GM18870 (cell line): ENCODE data around the gene TMEM30A.

Experiments used
- ATAC-seq: cut with Tn5 transposase; IDR thresholded peaks from one replicate; pipeline ENCODE4 v1.9.1; 2021; ENCODE audit warnings: moderate library complexity; ENCODE audit not compliant: unreplicated experiment

Gene TMEM30A

DNA sequence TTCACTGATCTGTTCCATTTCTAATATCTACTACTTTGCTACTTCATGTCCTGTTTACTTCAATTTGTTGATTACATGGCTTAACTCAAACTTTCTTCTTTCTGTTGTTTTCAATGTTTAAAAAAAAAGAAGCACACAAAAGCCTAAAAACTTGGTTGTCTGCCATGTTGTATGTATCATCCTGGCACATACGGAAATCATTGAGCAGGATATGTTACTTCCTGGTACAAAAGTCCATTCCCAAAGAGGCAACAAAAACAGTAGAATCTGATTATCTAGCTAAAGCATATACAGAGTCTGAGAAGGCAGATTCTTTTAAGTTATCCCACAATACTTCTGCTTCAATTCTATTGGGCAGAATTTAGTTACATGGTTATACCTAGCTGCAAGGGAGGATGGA, 64.2 kb downstream of the TMEM30A start:
- ATAC-seq: no peak

DNA sequence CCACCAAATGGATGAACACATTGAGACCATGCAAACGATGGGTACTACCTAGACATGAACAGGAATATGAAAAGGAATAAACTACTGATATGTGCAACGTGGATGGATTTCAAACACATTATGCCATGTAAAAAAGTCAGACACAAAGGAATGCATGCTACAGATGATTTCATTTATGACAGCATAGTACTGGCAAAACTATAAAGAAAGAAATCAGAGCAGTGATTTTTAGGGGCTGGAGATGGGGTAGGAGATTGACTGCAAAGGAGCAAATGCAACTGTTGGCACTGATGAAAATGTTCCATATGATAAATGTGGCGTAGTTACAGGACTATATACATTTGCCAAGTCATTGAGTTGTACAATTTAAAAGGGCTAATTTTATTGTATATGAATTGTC, 65.3 kb downstream of the TMEM30A start:
- ATAC-seq: no peak

DNA sequence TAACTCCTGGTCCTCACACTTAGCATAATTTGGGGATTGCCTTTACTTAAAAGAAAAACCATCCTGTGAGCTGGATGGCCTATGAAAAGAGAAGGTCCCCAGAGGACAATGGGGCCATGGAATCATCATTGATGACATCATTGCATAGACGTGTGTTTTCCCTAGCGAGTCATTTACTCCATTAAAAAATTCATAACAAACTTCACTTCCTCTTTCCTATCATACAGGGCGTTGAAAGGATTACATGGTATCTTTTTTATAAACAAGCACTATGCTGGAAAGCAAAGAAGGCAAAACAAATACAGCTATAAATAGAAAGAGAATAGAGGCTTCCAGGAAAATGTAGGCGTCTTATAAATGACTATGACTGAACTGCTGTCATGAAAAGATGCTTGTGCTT, 67.4 kb downstream of the TMEM30A start:
- ATAC-seq: no peak

DNA sequence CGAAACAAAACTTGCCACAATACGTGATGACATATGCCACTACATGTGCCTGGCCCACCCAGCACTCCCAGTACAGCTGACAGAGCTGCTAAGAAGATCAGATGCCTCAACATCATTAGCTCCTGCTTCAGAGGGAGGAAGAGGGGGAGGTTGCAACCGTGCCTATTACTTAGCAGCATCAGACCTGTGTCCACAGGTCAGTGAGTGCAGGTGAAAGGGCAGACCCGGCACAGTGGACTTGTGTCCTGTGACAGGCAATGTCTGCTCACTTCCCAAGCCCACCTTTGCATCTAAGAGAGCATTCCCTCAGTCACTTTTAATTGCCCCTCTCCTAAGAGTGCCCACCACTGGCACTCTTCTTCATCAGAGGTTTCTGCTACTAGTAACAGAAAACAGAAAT, 69.3 kb downstream of the TMEM30A start:
- ATAC-seq: no peak

DNA sequence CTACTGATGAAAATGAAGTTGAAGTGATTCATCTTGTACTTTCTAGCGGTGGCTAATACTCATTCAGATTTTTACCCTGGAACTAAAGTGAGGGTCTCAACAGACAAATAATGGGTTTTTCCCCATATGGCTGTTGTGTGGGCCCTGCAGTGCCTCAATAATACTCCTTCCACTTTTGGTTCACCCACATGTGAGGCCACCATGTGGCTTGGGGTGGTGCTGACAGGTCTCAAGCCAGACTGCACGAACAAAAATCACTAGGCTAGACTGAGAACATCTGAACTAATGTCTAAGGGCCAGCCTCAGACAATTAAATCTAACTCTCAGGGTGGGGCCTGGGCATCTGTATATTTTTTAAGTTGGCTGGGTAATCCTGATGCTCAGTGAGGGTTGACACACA, 70.9 kb downstream of the TMEM30A start:
- no peak for ATAC-seq

DNA sequence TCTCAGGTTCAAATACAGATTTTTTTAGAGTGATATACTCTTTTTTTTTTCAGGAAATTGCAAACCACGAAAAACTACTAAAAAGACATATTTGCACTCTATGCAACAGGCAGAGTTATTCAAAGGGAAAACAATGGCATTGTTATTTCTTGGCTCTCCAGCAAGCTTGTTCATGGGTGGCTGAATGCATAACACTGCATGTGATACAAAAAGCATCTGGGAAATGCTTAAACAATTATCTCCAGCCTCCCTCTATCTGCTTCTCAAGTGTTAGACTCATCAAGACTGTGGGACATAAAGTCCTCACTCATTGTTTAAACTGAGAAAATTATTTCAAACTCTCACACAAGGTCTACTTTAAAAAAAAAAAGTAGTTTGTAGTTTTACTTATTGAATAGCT, 71.5 kb downstream of the TMEM30A start:
- no peak for ATAC-seq

DNA sequence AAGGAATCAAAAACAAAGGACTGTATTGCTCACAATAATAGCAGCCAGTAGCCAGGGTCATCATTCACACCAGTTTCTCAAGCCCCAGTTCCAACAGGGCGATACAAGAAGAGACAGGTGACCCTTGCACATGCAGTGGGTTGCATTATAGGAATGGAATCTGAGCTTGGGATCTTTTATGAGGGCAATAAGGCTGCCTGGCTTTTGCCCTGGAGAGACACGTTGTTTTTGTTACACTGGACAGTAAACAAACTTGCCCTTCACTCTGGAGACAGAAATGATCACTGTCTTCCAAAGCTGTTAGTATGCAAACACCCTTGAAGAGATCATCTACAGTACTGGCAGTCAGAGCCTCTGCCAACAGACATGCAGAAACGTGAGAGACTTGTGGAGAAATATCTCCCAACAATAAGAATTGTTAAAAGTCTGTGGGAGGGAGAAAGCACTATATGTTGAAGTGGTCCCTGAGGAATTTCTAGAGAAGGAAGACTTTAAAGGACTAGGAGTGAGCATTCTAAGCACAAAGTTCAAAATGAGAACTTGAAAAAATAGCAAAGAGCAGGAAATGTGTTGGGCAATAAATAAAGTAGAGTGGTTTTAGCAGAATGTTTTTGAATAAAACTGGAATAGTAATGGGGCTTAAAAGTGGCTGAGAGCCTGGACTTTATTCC, 72.5 kb downstream of the TMEM30A start:
- ATAC-seq: no peak

DNA sequence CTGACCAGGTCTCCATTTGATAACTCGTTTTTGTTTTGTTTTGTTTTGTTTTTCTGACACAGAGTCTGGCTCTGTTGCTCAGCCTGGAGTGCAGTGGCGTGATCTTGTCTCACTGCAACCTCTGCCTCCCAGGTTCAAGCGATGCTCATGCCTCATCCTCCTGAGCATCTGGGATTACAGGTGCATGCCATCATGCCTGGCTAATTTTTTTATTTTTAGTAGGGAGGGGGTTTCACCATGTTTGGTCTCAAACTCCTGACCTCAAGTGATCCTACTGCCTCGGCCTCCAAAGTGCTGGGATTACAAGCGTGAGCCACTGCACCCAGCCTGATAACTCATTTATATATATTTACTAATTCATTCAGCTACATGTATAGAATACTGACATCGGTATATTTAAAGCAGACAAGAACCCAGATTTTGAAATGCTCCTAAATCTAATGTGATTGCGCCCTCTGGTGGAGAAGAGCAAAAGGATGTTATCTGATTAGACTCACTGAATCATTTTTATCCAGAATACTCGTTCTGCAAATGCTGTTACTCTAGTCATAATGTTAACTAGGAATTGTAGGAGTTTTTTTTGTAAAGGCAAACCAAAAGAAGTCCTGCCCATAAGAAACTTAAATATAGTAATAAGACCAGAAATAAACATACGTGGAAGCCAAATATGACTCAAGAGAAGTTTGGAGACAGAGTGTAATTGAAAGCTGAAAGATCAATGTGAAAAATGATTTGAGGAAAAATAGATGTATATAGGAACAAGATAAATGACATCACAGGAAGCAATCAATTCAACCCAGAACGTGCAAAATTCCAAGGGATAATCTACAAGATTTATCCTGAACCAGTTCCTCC, 73.5 kb downstream of the TMEM30A start:
- ATAC-seq: no peak

DNA sequence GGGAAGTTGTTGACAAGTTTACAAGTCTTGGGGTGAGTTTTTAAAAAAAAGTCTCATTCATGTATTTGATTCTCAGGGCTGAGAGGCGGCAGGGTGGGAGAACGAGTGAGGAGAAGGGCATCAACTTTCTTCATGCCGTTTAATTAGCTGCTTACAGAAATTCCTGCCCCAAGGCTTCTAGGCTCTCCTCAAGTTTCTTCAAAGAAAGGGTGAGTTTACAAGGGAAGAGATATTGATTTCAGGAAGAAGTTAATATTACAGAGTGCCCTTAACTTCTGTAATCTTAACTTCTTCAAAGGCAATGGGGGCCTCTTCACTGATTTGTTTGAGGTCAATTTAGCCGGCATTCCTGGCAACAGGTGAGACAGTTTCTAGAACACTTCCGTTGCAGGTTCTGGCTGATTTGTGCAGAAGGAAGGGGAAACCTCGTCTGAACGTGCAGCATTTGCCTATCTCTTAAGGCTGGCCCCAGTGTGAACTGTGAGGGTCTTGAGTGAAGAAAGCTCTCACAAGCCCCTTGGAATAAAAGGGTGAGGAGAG, 75.3 kb downstream of the TMEM30A start:
- no peak for ATAC-seq

DNA sequence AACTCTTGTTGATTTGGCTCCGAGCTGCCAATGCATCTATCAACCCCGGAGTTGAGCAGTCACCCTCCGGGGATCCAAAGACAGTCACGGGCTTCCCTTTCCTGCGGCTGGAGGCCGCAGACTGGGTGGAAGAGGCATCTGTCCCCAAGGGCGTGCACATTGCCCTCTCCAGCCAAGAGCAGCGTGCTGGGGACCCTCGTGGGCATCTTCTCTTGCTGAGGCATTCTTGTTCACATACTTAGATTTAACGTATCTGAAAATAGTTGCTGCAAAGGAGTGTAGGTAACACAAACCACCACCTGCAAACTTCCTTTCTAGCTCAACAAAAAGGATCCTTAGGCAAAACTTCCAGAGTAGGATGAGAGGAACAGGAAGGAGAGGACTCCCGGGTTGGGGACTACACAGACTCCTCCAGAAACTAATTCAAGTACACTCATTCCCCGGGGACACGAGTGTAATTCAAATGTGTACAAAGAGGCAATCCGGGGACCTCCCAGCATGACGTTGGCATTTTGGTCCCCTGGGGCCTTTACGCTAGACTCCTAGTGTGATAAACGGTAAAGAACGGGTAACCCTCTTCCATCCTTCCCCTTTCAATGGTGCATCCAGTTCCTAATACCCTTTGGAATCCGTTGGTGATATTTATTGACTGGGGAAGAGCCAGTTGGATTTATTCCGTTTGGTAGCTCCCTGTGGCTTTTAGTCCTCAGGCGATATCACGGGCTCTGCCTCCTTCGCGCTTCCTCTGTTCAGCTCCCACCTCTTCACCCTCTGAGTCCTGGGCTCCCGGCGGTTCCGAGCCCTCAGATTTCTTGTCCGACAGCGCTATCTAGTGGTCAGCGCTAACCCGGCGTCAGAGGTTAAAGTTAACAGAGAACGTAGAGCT, 76.1 kb downstream of the TMEM30A start:
- peak; percentile 68 for ATAC-seq

DNA sequence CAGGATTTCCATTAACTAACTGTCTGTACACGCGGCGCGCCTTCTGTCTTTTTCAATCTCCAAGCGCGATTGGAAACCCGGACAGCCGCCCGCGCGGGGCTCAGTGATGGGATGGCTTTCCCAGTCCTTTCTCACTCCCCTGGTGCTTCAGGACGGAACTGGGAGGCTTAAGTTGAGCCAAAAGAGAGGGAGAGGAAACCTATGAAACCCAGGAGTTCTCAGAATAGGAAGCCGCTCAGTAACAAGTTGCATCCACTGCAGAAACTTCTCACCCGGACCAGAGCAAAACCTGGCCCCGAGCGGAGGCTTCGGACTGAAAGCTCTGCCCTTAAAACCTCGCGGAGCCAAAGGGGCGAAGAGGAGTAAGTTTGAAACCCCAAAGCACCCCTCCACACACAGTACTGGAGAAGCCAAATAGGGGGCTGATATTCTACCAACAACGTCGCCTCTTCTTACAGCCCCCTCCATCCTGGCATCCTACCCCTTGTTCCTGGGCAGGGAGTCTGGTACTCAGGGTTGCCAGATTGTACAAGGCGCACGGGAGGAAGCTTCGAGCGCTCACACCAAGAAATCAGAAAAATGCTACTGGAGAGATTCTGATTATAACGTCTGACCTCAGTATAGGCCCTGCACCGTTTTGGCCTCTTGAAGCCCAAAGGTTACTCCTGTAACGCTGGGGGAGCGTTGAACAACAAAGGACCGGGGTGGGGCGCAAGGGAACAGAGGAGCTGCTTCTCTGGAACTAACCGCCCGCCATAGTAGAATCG, 77.8 kb downstream of the TMEM30A start:
- ATAC-seq: no peak

DNA sequence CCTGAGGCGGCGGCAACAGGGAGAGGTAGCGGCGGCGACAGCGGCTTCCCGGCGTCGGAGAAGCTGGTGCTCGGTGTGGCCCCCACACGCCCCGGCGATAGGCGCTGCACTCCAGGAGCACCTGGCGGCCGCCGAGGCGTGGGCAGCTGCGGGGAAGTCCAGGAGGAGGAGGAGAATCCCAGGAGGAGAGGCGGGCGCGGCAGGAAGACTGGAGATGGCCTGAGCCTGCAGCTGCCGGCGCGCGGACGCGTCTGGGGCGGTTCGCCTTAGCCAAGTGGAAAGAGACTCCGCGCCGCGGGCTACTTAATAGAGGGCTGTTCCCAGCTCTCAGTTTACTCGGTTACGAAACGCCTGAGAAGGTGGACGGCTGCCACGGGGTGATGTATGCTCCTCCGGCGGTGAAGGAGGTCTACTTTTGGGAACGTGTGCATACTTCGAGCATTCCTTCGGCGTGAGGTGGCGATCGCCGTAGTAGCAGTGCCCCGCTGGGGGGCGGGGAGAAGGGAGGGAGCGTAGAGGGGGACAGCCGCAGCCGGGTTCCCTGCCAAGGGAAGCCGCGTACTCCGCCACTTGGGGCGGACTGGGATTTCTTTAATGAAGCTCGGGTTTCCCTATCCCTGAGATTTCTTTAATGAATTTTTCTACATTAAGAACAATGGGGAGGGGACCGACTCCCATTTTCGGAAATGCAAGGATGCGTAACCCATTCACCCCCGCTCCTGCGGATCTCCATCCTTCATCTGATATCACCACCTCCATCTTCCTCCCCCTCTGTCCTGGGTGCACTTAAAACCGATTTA, 78.6 kb downstream of the TMEM30A start, which contains the start of gene COL12A1:
COL12A1 (minus strand) TSS at position 278 of the 800 bp plus-strand sequence. CDS start 3,261 bp downstream, outside the sequence.
- ATAC-seq: no peak

DNA sequence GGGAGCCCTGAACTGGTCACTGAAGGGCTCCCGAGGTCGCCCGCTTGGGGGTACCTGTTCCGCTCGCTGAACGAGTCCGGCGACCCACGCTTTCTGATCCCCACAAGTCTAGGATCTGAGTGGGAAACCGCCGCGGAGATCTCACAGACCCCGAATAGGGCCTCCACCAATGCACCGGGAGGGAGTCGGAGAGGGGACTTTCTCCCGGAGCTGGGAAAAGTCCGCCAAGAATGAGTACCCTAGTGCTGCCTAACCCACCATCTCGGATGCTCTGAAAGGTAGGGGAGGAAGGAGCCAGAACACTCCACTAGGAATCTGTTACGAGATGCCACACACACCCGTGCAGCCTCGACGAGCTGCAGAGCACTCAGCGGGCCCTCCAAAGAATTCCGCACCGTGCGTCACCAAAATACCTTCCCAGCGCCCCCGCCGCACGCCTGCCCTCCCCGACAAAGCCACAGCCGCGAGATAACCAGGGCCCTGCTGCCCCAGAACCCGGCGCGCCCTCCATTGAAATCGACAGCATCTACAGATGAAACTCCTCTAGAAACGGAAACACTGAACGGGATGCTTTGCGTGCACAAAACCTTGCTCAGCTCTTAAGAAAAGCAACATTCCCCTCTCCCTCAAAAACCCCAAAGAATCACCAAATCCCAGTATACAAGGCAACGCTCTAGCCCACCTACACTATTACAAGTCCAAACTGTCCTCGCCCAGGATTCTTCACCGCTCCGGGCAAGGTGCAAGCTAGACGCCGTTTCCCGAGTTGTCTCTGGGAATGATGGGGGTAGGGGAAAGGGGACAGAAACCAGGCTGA, 79.4 kb downstream of the TMEM30A start:
- ATAC-seq: no peak

DNA sequence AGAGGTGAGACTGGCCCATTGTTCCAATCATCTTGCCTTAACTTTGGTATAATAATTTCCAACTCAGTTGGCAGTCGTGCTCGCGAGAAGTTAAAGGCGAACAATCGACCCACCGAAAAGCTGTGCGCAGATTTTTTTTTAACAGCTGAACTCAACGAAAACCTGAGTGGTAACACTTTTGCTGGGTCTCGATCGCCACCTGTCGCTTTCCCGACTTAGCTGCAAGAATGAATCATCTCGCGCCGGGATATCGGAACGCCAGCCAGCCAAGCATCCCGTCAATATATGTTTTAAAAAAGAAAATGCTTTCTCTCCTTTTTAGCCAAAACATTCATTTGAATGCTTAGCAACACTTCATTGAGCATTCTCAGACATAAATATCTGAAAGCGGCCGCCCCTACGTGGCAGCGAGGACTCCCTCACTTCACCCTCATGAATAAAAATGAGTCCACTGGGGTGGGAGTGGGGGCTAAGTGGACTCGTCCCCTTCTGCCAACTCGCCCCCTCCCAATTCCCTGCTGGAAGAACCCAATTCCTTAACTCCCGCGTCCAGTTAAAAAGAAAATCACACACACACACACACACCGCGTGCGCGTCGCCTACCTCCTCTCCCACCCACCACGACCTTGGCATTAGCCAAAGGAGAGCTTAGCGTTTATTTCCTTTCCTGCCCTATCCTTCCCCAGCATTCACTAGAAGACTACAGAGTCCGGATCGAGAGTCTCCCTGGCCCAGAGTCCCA, 80.2 kb downstream of the TMEM30A start:
- no peak for ATAC-seq

DNA sequence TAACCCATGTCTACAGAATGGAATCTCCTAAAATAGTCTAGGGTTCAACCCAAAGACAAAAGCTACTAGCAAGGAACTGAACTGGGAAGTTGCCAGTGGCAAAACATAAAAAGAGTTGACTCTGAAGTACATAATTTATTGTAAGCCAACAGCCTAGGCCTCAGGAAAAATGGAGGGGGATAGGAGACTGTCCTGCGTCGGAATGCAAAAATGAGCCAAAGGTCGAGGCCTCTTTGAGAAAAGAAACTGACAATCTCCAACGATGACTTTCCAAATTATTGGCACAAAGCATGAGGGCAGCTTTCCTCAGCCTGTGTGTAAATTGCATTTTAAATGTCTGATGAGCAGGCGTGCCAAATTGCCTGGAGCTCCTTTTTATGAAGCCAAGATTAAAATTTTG, 80.9 kb downstream of the TMEM30A start:
- ATAC-seq: no peak
